IgD-negative memory B cell (primary cell): ENCODE results near the gene BDKRB1. TPM values are rescaled to one million over a fixed set of nuclear protein-coding genes. Genes with fewer than 3 reads are reported as not detected.

Experiments
- H3K27ac Mint-ChIP-seq, 3 donors: one replicate each; pipeline ENCODE4 v1.8.0; 2020 to 2022; ENCODE audit warnings: mild to moderate bottlenecking in 3 of 3, mixed read lengths in 3 of 3, moderate library complexity in 1 of 3
- H3K27me3 Mint-ChIP-seq: one replicate; pipeline ENCODE4 v1.8.0; 2021; ENCODE audit warnings: mixed read lengths
- H3K36me3 Mint-ChIP-seq: one replicate; pipeline ENCODE4 v1.8.0; 2020; ENCODE audit warnings: mild to moderate bottlenecking, mixed read lengths
- H3K4me1 Mint-ChIP-seq, 3 donors: one replicate each; pipeline ENCODE4 v1.8.0; 2020 to 2022; ENCODE audit warnings: mixed read lengths in 3 of 3, mild to moderate bottlenecking in 1 of 3
- H3K4me3 Mint-ChIP-seq, 4 donors: one replicate each; pipeline ENCODE4 v1.8.0; 2020 to 2022; ENCODE audit warnings: mild to moderate bottlenecking in 4 of 4, mixed read lengths in 4 of 4, moderate library complexity in 3 of 4
- H3K9me3 Mint-ChIP-seq, 3 donors: one replicate each; pipeline ENCODE4 v1.8.0; 2020 to 2021; ENCODE audit warnings: mixed read lengths in 3 of 3, mild to moderate bottlenecking in 1 of 3
- polyA plus RNA-seq: library from polyadenylated mRNA; unstranded; fragments of 300-500 nt; fragmentation: Illumina TruSeq; gene quantifications from one replicate; pipeline ENCODE4 v1.2.3, GENCODE V29; 2021

Gene BDKRB1
- polyA plus RNA-seq = not detected

- Mint-ChIP-seq H3K27me3 (peaks cover 19% of the 10 kb centered on the region), H3K9me3 (peaks cover 0 to 2% (median 2%) of the 10 kb centered on the region in 3 donors), H3K27ac (no peak within 1 kb of the TSS), H3K4me3 (no peak within 1 kb of the TSS), H3K4me1 (no peaks in the 10 kb centered on the region), H3K36me3 (no peaks in the 10 kb centered on the region)
Measured at GRCh38 chr14:96255501-96256366, at the start of gene BDKRB1. Gene BDKRB1, plus strand, starts transcription at chr14:96256210. Its CDS starts 7,473 bp downstream, at chr14:96263683.

GRCh38 chr14:96206461-96206860 lies 49.5 kb upstream of the BDKRB1 start:
- H3K27me3 Mint-ChIP-seq = peaks cover 16% of the 10 kb centered on the region

GRCh38 chr14:96207686-96208085 lies 48.3 kb upstream of the BDKRB1 start:
- Mint-ChIP-seq H3K36me3 (peaks cover 1% of the 10 kb centered on the region), H3K9me3 (peaks cover 0 to 4% (median 2%) of the 10 kb centered on the region in 3 donors), H3K27me3 (peaks cover 16% of the 10 kb centered on the region), H3K27ac (no peak overlapping the region), H3K4me3 (no peak overlapping the region), H3K4me1 (peaks cover 0 to 5% (median 1%) of the 10 kb centered on the region in 3 donors)

More at GRCh38 chr14:96206461-96206860, 49.5 kb upstream of the BDKRB1 start:
- Mint-ChIP-seq H3K4me3 (no peak overlapping the region), H3K4me1 (peaks cover 0 to 5% (median 4%) of the 10 kb centered on the region in 3 donors), H3K9me3 (peaks cover 0 to 4% (median 0%) of the 10 kb centered on the region in 3 donors), H3K27ac (no peak overlapping the region), H3K36me3 (peaks cover 1% of the 10 kb centered on the region)

- peaks cover 0 to 5% (median 1%) of the 10 kb centered on the region in 3 donors for H3K4me1 Mint-ChIP-seq
- peaks cover 0 to 4% (median 2%) of the 10 kb centered on the region in 3 donors for H3K9me3 Mint-ChIP-seq
- H3K27me3 Mint-ChIP-seq = peaks cover 11% of the 10 kb centered on the region
- H3K36me3 Mint-ChIP-seq = peaks cover 1% of the 10 kb centered on the region
- no peak overlapping the region for H3K4me3 Mint-ChIP-seq
- H3K27ac Mint-ChIP-seq = no peak overlapping the region
Measured at GRCh38 chr14:96208739-96209138, 47.3 kb upstream of the BDKRB1 start.

GRCh38 chr14:96212140-96212539 lies 43.9 kb upstream of the BDKRB1 start:
- peaks cover 2% of the 10 kb centered on the region for H3K27me3 Mint-ChIP-seq
- H3K27ac Mint-ChIP-seq = no peak overlapping the region
- H3K36me3 Mint-ChIP-seq = peaks cover 1% of the 10 kb centered on the region
- H3K9me3 Mint-ChIP-seq = peaks cover 0 to 4% (median 2%) of the 10 kb centered on the region in 3 donors
- H3K4me1 Mint-ChIP-seq = peaks cover 0 to 1% (median 0%) of the 10 kb centered on the region in 3 donors
- H3K4me3 Mint-ChIP-seq = no peak overlapping the region

GRCh38 chr14:96212896-96213295 lies 43.1 kb upstream of the BDKRB1 start:
- no peak overlapping the region for H3K4me3 Mint-ChIP-seq
- peaks cover 0 to 2% (median 0%) of the 10 kb centered on the region in 3 donors for H3K9me3 Mint-ChIP-seq
- peaks cover 1% of the 10 kb centered on the region for H3K36me3 Mint-ChIP-seq
- no peaks in the 10 kb centered on the region for H3K27me3 Mint-ChIP-seq
- H3K27ac Mint-ChIP-seq = no peak overlapping the region
- H3K4me1 Mint-ChIP-seq = no peaks in the 10 kb centered on the region

- H3K27me3 Mint-ChIP-seq = no peaks in the 10 kb centered on the region
- H3K9me3 Mint-ChIP-seq = peaks cover 0 to 2% (median 0%) of the 10 kb centered on the region in 3 donors
- no peak overlapping the region for H3K27ac Mint-ChIP-seq
- H3K36me3 Mint-ChIP-seq = peaks cover 1% of the 10 kb centered on the region
- H3K4me1 Mint-ChIP-seq = no peaks in the 10 kb centered on the region
- H3K4me3 Mint-ChIP-seq = no peak overlapping the region
Measured at GRCh38 chr14:96213871-96214465, 42.0 kb upstream of the BDKRB1 start.

GRCh38 chr14:96214793-96215192 lies 41.2 kb upstream of the BDKRB1 start:
- Mint-ChIP-seq H3K27me3 (no peaks in the 10 kb centered on the region), H3K9me3 (peaks cover 0 to 2% (median 0%) of the 10 kb centered on the region in 3 donors), H3K4me1 (no peaks in the 10 kb centered on the region), H3K4me3 (no peak overlapping the region), H3K36me3 (no peaks in the 10 kb centered on the region), H3K27ac (no peak overlapping the region)

GRCh38 chr14:96215452-96216244 lies 40.4 kb upstream of the BDKRB1 start:
- no peaks in the 10 kb centered on the region for H3K36me3 Mint-ChIP-seq
- peaks cover 0 to 2% (median 0%) of the 10 kb centered on the region in 3 donors for H3K9me3 Mint-ChIP-seq
- peaks cover 2% of the 10 kb centered on the region for H3K27me3 Mint-ChIP-seq
- no peak overlapping the region for H3K27ac Mint-ChIP-seq
- no peaks in the 10 kb centered on the region for H3K4me1 Mint-ChIP-seq
- H3K4me3 Mint-ChIP-seq = no peak overlapping the region

- Mint-ChIP-seq H3K9me3 (peaks cover 0 to 2% (median 0%) of the 10 kb centered on the region in 3 donors), H3K4me1 (no peaks in the 10 kb centered on the region), H3K36me3 (no peaks in the 10 kb centered on the region), H3K27ac (no peak overlapping the region), H3K27me3 (peaks cover 2% of the 10 kb centered on the region), H3K4me3 (no peak overlapping the region)
Measured at GRCh38 chr14:96216627-96217026, 39.4 kb upstream of the BDKRB1 start.

GRCh38 chr14:96217376-96217913 lies 38.6 kb upstream of the BDKRB1 start:
- Mint-ChIP-seq H3K36me3 (no peaks in the 10 kb centered on the region), H3K27ac (no peak overlapping the region), H3K9me3 (no peaks in the 10 kb centered on the region)

GRCh38 chr14:96221109-96221650 lies 34.8 kb upstream of the BDKRB1 start:
- Mint-ChIP-seq H3K9me3 (no peaks in the 10 kb centered on the region), H3K27ac (peak overlapping the region in 1 of 3 donors; percentile 13), H3K27me3 (peaks cover 4% of the 10 kb centered on the region), H3K36me3 (peaks cover 2% of the 10 kb centered on the region), H3K4me3 (no peak overlapping the region), H3K4me1 (peaks cover 0 to 1% (median 0%) of the 10 kb centered on the region in 3 donors)

More at GRCh38 chr14:96217376-96217913, 38.6 kb upstream of the BDKRB1 start:
- H3K4me1 Mint-ChIP-seq = no peaks in the 10 kb centered on the region
- H3K27me3 Mint-ChIP-seq = peaks cover 2% of the 10 kb centered on the region
- H3K4me3 Mint-ChIP-seq = no peak overlapping the region

- Mint-ChIP-seq H3K4me3 (no peak overlapping the region), H3K27ac (peak overlapping the region in 1 of 3 donors; percentile 13), H3K4me1 (peaks cover 0 to 1% (median 0%) of the 10 kb centered on the region in 3 donors), H3K9me3 (no peaks in the 10 kb centered on the region), H3K36me3 (peaks cover 2% of the 10 kb centered on the region), H3K27me3 (peaks cover 4% of the 10 kb centered on the region)
Measured at GRCh38 chr14:96221841-96222240, 34.2 kb upstream of the BDKRB1 start.

GRCh38 chr14:96224480-96225096 lies 31.4 kb upstream of the BDKRB1 start:
- no peak overlapping the region for H3K27ac Mint-ChIP-seq
- H3K27me3 Mint-ChIP-seq = peaks cover 4% of the 10 kb centered on the region

More at GRCh38 chr14:96224480-96225096, 31.4 kb upstream of the BDKRB1 start:
- peaks cover 2 to 5% (median 4%) of the 10 kb centered on the region in 3 donors for H3K9me3 Mint-ChIP-seq
- H3K4me1 Mint-ChIP-seq = peaks cover 0 to 1% (median 0%) of the 10 kb centered on the region in 3 donors
- H3K36me3 Mint-ChIP-seq = peaks cover 5% of the 10 kb centered on the region
- H3K4me3 Mint-ChIP-seq = no peak overlapping the region
